Smooth muscle cell (in vitro differentiated cells): ENCODE measurements around the gene ZMYND8. TPM values are rescaled to one million over a fixed set of nuclear protein-coding genes. Genes with fewer than 3 reads are reported as not detected.

ENCODE experiments used
- DNase-seq: peaks from one replicate; lab custom pipeline; 2025; ENCODE audit not compliant: unreplicated experiment; lab: John Stamatoyannopoulos, UW
- H2AFZ ChIP-seq: fragments of 200-600 bp; sonication (generic); 2 replicates; pipeline ENCODE4 v1.6.0; 2016; ENCODE audit warnings: antibody characterized with exemption, low read depth, mild to moderate bottlenecking
- H3F3A ChIP-seq: fragments of 200-600 bp; sonication (generic); 2 replicates; pipeline ENCODE4 v1.6.0; 2017; ENCODE audit warnings: antibody characterized with exemption, low read depth
- H3K27ac ChIP-seq: fragments of 200-600 bp; sonication (generic); 2 replicates; pipeline ENCODE4 v1.5.1; 2016; ENCODE audit warnings: low read depth, mild to moderate bottlenecking
- H3K27me3 ChIP-seq: fragments of 200-600 bp; sonication (generic); 2 replicates; pipeline ENCODE4 v1.6.1; 2016; ENCODE audit warnings: low read depth, mild to moderate bottlenecking
- H3K36me3 ChIP-seq: fragments of 200-600 bp; sonication (generic); 2 replicates; pipeline ENCODE4 v1.5.1; 2016; ENCODE audit warnings: low read depth
- H3K4me1 ChIP-seq: fragments of 200-600 bp; sonication (generic); 2 replicates; pipeline ENCODE4 v1.5.1; 2016; ENCODE audit warnings: low read depth
- H3K4me2 ChIP-seq: fragments of 200-600 bp; sonication (generic); 2 replicates; pipeline ENCODE4 v1.6.0; 2016; ENCODE audit warnings: mild to moderate bottlenecking
- H3K4me3 ChIP-seq: fragments of 200-600 bp; sonication (generic); 2 replicates; pipeline ENCODE4 v1.5.1; 2016; ENCODE audit warnings: mild to moderate bottlenecking
- H3K79me2 ChIP-seq: fragments of 200-600 bp; sonication (generic); 2 replicates; pipeline ENCODE4 v1.6.0; 2016; ENCODE audit warnings: low read depth, mild to moderate bottlenecking
- H3K9ac ChIP-seq: fragments of 200-600 bp; sonication (generic); 2 replicates; pipeline ENCODE4 v1.6.0; 2016; ENCODE audit warnings: low read depth
- H3K9me3 ChIP-seq: fragments of 200-600 bp; sonication (generic); replicated peaks from 2 replicates; pipeline ENCODE4 v1.5.1; 2016; ENCODE audit warnings: low read depth
- H4K20me1 ChIP-seq: fragments of 200-600 bp; sonication (generic); 2 replicates; pipeline ENCODE4 v1.6.0; 2016; ENCODE audit warnings: low read depth
- WGBS: methylation state at CpG from one replicate; pipeline ENCODE4 v1.1.7; 2016; ENCODE audit warnings: low lambda C conversion rate; 5-methylcytosine and 5-hydroxymethylcytosine counted together
- polyA plus RNA-seq: library from polyadenylated mRNA; unstranded; fragments of >200 nt; fragmentation: Nextera tagmentation; extraction: Ambion mirVana; gene quantifications from 2 replicates; pipeline ENCODE4 v1.2.1, GENCODE V29; 2016
- total RNA-seq: library from RNA; depleted of rRNA; stranded (reverse); fragments of >200 nt; gene quantifications from 2 replicates; pipeline ENCODE4 v1.2.3, GENCODE V29; 2014
- TF ChIP-seq, protein P1 (sequence below): fragments of 200-600 bp; sonication (generic); IDR thresholded peaks from 2 replicates; pipeline ENCODE4 v1.5.1; 2017; ENCODE audit warnings: borderline replicate concordance, mild to moderate bottlenecking, antibody characterized with exemption; ENCODE audit not compliant: insufficient read depth, poor library complexity, severe bottlenecking

ZMYND8 gene
- total and polyA plus RNA-seq, 2 experiments from 2014 or later, result 15.2 to 24.1 TPM

DNA sequence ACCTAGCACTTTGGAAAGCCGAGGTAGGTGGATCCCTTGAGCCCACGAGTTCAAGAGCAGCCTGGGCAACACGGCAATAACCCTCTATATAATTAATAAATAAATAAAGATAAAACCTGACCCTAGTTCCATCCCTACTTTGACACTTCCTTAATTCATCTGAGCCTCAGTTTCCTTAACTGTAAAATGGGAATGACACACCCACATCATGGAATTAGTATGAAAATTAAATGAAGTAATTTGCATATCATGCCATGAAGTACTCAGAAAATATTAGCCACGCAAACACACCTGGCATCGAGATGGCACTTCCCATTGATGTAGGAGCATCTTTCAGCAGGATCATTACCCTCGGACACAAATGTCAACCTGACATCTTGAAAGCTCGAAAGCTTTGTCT lies 19.1 kb downstream of the ZMYND8 start:
- H3K4me3 ChIP-seq, result no peak overlapping the region
- peaks cover 80% of the 10 kb centered on the region for H3K79me2 ChIP-seq
- H3K9ac ChIP-seq, result no peak overlapping the region
- peak overlapping the region; percentile 94 for H3K27ac ChIP-seq
- peaks cover 4% of the 10 kb centered on the region for H4K20me1 ChIP-seq
- no peaks in the 10 kb centered on the region for H3K27me3 ChIP-seq
- H2AFZ ChIP-seq, result no peak overlapping the region
- no peak overlapping the region for H3K4me2 ChIP-seq
- peaks cover 31% of the 10 kb centered on the region for H3K4me1 ChIP-seq
- H3F3A ChIP-seq, result peaks cover 40% of the 10 kb centered on the region
- 94% methylated on average over 7 of the region's 7 CpGs for WGBS
- TF ChIP-seq, protein P1, sequence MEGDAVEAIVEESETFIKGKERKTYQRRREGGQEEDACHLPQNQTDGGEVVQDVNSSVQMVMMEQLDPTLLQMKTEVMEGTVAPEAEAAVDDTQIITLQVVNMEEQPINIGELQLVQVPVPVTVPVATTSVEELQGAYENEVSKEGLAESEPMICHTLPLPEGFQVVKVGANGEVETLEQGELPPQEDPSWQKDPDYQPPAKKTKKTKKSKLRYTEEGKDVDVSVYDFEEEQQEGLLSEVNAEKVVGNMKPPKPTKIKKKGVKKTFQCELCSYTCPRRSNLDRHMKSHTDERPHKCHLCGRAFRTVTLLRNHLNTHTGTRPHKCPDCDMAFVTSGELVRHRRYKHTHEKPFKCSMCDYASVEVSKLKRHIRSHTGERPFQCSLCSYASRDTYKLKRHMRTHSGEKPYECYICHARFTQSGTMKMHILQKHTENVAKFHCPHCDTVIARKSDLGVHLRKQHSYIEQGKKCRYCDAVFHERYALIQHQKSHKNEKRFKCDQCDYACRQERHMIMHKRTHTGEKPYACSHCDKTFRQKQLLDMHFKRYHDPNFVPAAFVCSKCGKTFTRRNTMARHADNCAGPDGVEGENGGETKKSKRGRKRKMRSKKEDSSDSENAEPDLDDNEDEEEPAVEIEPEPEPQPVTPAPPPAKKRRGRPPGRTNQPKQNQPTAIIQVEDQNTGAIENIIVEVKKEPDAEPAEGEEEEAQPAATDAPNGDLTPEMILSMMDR, result no peak
- H3K36me3 ChIP-seq, result peaks cover 4% of the 10 kb centered on the region
- no peak for DNase-seq
- no peaks in the 10 kb centered on the region for H3K9me3 ChIP-seq

GRCh38 chr20:47336129-47336754 lies 20.3 kb downstream of the ZMYND8 start:
- TF ChIP-seq, protein P1, result no peak
- DNase-seq, result peak; percentile 21

GRCh38 chr20:47335251-47336128 lies 21.0 kb downstream of the ZMYND8 start:
- no peak overlapping the region for H2AFZ ChIP-seq
- H3K79me2 ChIP-seq, result peaks cover 77% of the 10 kb centered on the region
- 56% methylated on average over 12 of the region's 12 CpGs for WGBS
- TF ChIP-seq, protein P1, result no peak
- H3K27me3 ChIP-seq, result no peaks in the 10 kb centered on the region
- H3F3A ChIP-seq, result peaks cover 46% of the 10 kb centered on the region
- peaks cover 34% of the 10 kb centered on the region for H3K4me1 ChIP-seq
- H3K36me3 ChIP-seq, result peaks cover 4% of the 10 kb centered on the region
- peak overlapping the region; percentile 59 for H3K9ac ChIP-seq
- no peaks in the 10 kb centered on the region for H3K9me3 ChIP-seq
- H4K20me1 ChIP-seq, result peaks cover 4% of the 10 kb centered on the region
- peak overlapping the region; percentile 14 for H3K4me3 ChIP-seq
- peak overlapping the region; percentile 94 for H3K27ac ChIP-seq
- peak overlapping the region; percentile 79 for H3K4me2 ChIP-seq
- no peak for DNase-seq

More at GRCh38 chr20:47336129-47336754, 20.3 kb downstream of the ZMYND8 start:
- Histone ChIP-seq H3K36me3 (peaks cover 4% of the 10 kb centered on the region), H3K27ac (peak overlapping the region; percentile 94), H3K9me3 (no peaks in the 10 kb centered on the region), H3K79me2 (peaks cover 78% of the 10 kb centered on the region), H3K4me2 (peak overlapping the region; percentile 79), H3F3A (peaks cover 50% of the 10 kb centered on the region), H3K4me1 (peaks cover 31% of the 10 kb centered on the region), H3K4me3 (peak overlapping the region; percentile 14), H3K27me3 (no peaks in the 10 kb centered on the region), H4K20me1 (peaks cover 4% of the 10 kb centered on the region), H2AFZ (no peak overlapping the region), H3K9ac (peak overlapping the region; percentile 59)
- 19% methylated on average over 17 of the region's 17 CpGs for WGBS
